Measurements from ENCODE around the gene CA10.

The CA10 gene

GRCh38 chr17:51833045-51833444, 325.5 kb downstream of the CA10 start:
- TF ChIP-seq CTCF (IDR thresholded peaks at IDR 0.05; ENCODE audit: borderline replicate concordance, extremely low read depth, low read length, poor library complexity, severe bottlenecking): no peak
- TF ChIP-seq EZH2 (IDR thresholded peaks at IDR 0.05; ENCODE audit: borderline replicate concordance, low read depth, low read length, severe bottlenecking): no peak
- Histone ChIP-seq H3K27ac (ENCODE audit: low read length) (no peak overlapping the region), H3K9ac (ENCODE audit: low read depth, low read length) (no peak overlapping the region), H3K4me1 (ENCODE audit: insufficient read depth, low read length) (no peaks in the 10 kb centered on the region), H3K4me2 (ENCODE audit: insufficient read depth, low read length) (no peak overlapping the region), H4K20me1 (ENCODE audit: insufficient read depth, low read length) (no peaks in the 10 kb centered on the region), H3K36me3 (ENCODE audit: insufficient read depth, low read length) (no peaks in the 10 kb centered on the region), H2AFZ (ENCODE audit: low read depth, low read length) (no peak overlapping the region), H3K9me3 (ENCODE audit: insufficient read depth, low read length, severe bottlenecking) (no peaks in the 10 kb centered on the region), H3K27me3 (ENCODE audit: insufficient read depth, low read length, poor library complexity) (no peaks in the 10 kb centered on the region), H3K4me3 (ENCODE audit: low read depth in 1 of 2, low read length in 2 of 2) (no peak overlapping the region), H3K79me2 (ENCODE audit: insufficient read depth, low read length) (no peaks in the 10 kb centered on the region)
- DNase-seq: no peak
- ATAC-seq (ENCODE audit: insufficient read depth, low read depth): no peak

- no peak for ATAC-seq (ENCODE audit: insufficient read depth, low read depth)
- no peak for TF ChIP-seq CTCF (IDR thresholded peaks at IDR 0.05; ENCODE audit: borderline replicate concordance, extremely low read depth, low read length, poor library complexity, severe bottlenecking)
- no peak for TF ChIP-seq EZH2 (IDR thresholded peaks at IDR 0.05; ENCODE audit: borderline replicate concordance, low read depth, low read length, severe bottlenecking)
- Histone ChIP-seq H3K9me3 (ENCODE audit: insufficient read depth, low read length, severe bottlenecking) (no peaks in the 10 kb centered on the region), H3K27me3 (ENCODE audit: insufficient read depth, low read length, poor library complexity) (peaks cover 2% of the 10 kb centered on the region), H3K27ac (ENCODE audit: low read length) (no peak overlapping the region), H3K9ac (ENCODE audit: low read depth, low read length) (no peak overlapping the region), H3K4me3 (ENCODE audit: low read depth in 1 of 2, low read length in 2 of 2) (no peak overlapping the region), H2AFZ (ENCODE audit: low read depth, low read length) (no peak overlapping the region), H3K79me2 (ENCODE audit: insufficient read depth, low read length) (no peaks in the 10 kb centered on the region), H3K36me3 (ENCODE audit: insufficient read depth, low read length) (no peaks in the 10 kb centered on the region), H3K4me1 (ENCODE audit: insufficient read depth, low read length) (no peaks in the 10 kb centered on the region), H4K20me1 (ENCODE audit: insufficient read depth, low read length) (no peaks in the 10 kb centered on the region), H3K4me2 (ENCODE audit: insufficient read depth, low read length) (no peak overlapping the region)
- DNase-seq: no peak
Observed at GRCh38 chr17:51830886-51831285, 327.6 kb downstream of the CA10 start.

GRCh38 chr17:51830451-51830850, 328.1 kb downstream of the CA10 start:
- no peak for ATAC-seq (ENCODE audit: insufficient read depth, low read depth)
- Histone ChIP-seq H3K9me3 (ENCODE audit: insufficient read depth, low read length, severe bottlenecking) (no peaks in the 10 kb centered on the region), H3K4me1 (ENCODE audit: insufficient read depth, low read length) (no peaks in the 10 kb centered on the region)

More at GRCh38 chr17:51830451-51830850, 328.1 kb downstream of the CA10 start:
- TF ChIP-seq EZH2 (IDR thresholded peaks at IDR 0.05; ENCODE audit: borderline replicate concordance, low read depth, low read length, severe bottlenecking): no peak
- no peak for TF ChIP-seq CTCF (IDR thresholded peaks at IDR 0.05; ENCODE audit: borderline replicate concordance, extremely low read depth, low read length, poor library complexity, severe bottlenecking)
- no peak overlapping the region for H3K4me3 ChIP-seq (ENCODE audit: low read depth in 1 of 2, low read length in 2 of 2)
- H3K36me3 ChIP-seq (ENCODE audit: insufficient read depth, low read length): no peaks in the 10 kb centered on the region
- H4K20me1 ChIP-seq (ENCODE audit: insufficient read depth, low read length): no peaks in the 10 kb centered on the region
- H3K79me2 ChIP-seq (ENCODE audit: insufficient read depth, low read length): no peaks in the 10 kb centered on the region
- H3K4me2 ChIP-seq (ENCODE audit: insufficient read depth, low read length): no peak overlapping the region
- no peak overlapping the region for H3K27ac ChIP-seq (ENCODE audit: low read length)
- peaks cover 4% of the 10 kb centered on the region for H3K27me3 ChIP-seq (ENCODE audit: insufficient read depth, low read length, poor library complexity)
- H2AFZ ChIP-seq (ENCODE audit: low read depth, low read length): no peak overlapping the region
- DNase-seq: no peak
- no peak overlapping the region for H3K9ac ChIP-seq (ENCODE audit: low read depth, low read length)

All from DND-41 (cell line).